ENCODE measurements around the gene FAM184A. TPM values are rescaled to one million over a fixed set of nuclear protein-coding genes. Genes with fewer than 3 reads are reported as not detected.
A peak's percentile ranks its signal among the peaks of the same experiment; 100 is the strongest.

Gene FAM184A, protein sequence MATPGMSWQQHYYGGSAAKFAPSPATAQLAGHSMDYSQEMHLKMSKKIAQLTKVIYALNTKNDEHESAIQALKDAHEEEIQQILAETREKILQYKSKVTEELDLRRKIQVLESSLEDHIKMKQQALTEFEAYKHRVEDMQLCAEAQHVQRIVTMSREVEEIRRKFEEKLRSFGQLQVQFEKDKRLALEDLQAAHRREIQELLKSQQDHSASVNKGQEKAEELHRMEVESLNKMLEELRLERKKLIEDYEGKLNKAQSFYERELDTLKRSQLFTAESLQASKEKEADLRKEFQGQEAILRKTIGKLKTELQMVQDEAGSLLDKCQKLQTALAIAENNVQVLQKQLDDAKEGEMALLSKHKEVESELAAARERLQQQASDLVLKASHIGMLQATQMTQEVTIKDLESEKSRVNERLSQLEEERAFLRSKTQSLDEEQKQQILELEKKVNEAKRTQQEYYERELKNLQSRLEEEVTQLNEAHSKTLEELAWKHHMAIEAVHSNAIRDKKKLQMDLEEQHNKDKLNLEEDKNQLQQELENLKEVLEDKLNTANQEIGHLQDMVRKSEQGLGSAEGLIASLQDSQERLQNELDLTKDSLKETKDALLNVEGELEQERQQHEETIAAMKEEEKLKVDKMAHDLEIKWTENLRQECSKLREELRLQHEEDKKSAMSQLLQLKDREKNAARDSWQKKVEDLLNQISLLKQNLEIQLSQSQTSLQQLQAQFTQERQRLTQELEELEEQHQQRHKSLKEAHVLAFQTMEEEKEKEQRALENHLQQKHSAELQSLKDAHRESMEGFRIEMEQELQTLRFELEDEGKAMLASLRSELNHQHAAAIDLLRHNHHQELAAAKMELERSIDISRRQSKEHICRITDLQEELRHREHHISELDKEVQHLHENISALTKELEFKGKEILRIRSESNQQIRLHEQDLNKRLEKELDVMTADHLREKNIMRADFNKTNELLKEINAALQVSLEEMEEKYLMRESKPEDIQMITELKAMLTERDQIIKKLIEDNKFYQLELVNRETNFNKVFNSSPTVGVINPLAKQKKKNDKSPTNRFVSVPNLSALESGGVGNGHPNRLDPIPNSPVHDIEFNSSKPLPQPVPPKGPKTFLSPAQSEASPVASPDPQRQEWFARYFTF
- total RNA-seq (2011; cell fraction: chromatin; rRNA removed; ENCODE audit: low replicate concordance): 4.1 and 23.9 TPM in 2 replicates
- 2.7 and 4.9 TPM in 2 replicates for total RNA-seq (2011; cell fraction: nucleolus; rRNA removed)
- 8.4 and 13.0 TPM in 2 replicates for total RNA-seq (2011; cell fraction: nucleoplasm; rRNA removed)
- total RNA-seq (2014; rRNA removed) (7.8 and 8.4 TPM in 2 replicates), total RNA-seq (2014; rRNA removed; fragmentation: Illumina TruSeq; extraction: Trizol) (16.8 and 18.7 TPM in 2 replicates), total RNA-seq (2015; rRNA removed; fragmentation: Illumina TruSeq; extraction: Trizol) (15.1 and 15.7 TPM in 2 replicates), total RNA-seq (2021) (9.5 and 13.6 TPM in 2 replicates), polyA plus RNA-seq (2011; rRNA removed) (10.7 and 13.1 TPM in 2 replicates), polyA plus RNA-seq (2014; fragmentation: Illumina TruSeq; extraction: Trizol) (11.2 and 15.1 TPM in 2 replicates), polyA plus RNA-seq (2014; fragmentation: Nextera tagmentation; extraction: Ambion mirVana) (1 to 10 TPM; 6.4 to 9.3 TPM), polyA plus RNA-seq (2014; rRNA removed) (9.9 and 10.1 TPM in 2 replicates), polyA minus RNA-seq (2011; rRNA and poly(A)+ RNA removed) (10.7 and 12.1 TPM in 2 replicates), Bru-seq, nascent RNA (percentile 56 among the genes with signal in this experiment), BruChase-seq, experiment 1, labeled RNA remaining after a 2-hour chase (percentile 68 among the genes with signal in this experiment), BruChase-seq, experiment 2, labeled RNA remaining after a 6-hour chase (percentile 67 among the genes with signal in this experiment)
- polyA plus RNA-seq (2011; cell fraction: cytosol; rRNA removed): 1.9 and 4.1 TPM in 2 replicates
- 13.8 and 14.7 TPM in 2 replicates for polyA plus RNA-seq (2011; cell fraction: nucleus; rRNA removed)
- polyA plus RNA-seq (2012): 6.3 and 8.8 TPM in 2 replicates
- polyA minus RNA-seq (2011; cell fraction: cytosol; rRNA and poly(A)+ RNA removed): 3.3 and 6.6 TPM in 2 replicates
- polyA minus RNA-seq (2011; cell fraction: nucleus; rRNA and poly(A)+ RNA removed): 13.3 and 16.1 TPM in 2 replicates
- long read RNA-seq, experiment 1, full-length matches to known transcripts: 11 of 36 reads
- long read RNA-seq, experiment 1, partial matches to known transcripts: 13 of 36 reads
- long read RNA-seq, experiment 1, other reads (novel, unspliced or antisense): 12 of 36 reads
- long read RNA-seq, experiment 2, full-length matches to known transcripts: 1 of 7 reads
- long read RNA-seq, experiment 2, partial matches to known transcripts: 3 of 7 reads
- long read RNA-seq, experiment 2, other reads (novel, unspliced or antisense): 3 of 7 reads
- long read RNA-seq, experiment 3, partial matches to known transcripts: 1 of 2 reads
- long read RNA-seq, experiment 3, other reads (novel, unspliced or antisense): 0 of 2 reads

DNA sequence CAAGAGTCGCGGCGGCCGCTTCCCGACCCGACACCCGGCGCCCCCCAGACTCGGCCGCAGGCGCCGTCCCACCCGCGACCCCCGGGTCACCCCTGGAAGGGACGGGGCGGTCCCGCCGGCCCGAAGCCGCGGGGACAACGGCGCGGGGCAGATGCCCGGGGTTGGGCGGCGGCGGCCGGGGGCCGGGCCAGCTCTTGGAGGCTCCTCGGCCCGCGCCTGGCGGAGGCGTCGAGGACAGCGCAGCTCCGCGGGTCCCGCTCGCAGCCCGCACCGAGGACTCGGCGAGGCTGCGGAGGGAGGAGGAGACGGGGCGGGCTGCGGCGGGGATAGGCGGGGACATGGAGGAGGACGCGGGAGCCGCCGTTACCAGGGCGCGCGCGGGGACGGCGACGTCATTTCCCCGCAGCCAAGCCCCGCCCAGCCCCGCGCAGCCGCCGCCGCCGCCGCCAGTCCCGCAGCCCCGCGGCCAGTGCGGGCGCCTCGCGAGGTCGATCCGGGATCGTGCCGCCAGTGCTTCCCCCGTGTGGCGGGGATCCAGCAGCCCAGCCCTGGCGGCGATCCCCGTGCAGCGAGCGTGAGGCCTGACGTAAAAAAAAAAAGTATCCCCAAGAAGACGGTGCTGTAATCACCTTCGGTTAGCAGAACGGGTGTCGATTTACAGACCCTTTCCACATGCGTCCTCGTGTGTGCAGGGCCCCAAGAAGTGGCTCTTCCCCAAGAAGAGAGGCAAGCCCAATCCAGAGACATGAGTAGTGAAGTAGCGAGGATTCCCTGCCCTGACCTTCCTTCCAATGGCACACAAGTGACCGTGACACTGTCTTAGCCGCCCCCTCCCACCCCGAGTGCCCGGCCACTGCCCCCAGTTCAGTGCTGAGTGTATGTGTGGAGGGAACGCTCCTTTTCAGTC is at the start of gene FAM184A:
Gene FAM184A, minus strand, starts transcription at position 289 of the 907 bp plus-strand sequence. CDS start 365 bp downstream, outside the sequence.
- Histone ChIP-seq H3K9me3 (replicated peaks; ENCODE audit: control insufficient read depth, insufficient read depth, low read depth, low read length) (peaks cover 4% of the 10 kb centered on the region; the same call in 1 of the 2 replicates), H3K27me3 (ENCODE audit: control insufficient read depth in 2 of 2, insufficient read depth in 2 of 2, low read length in 2 of 2) (no peaks in the 10 kb centered on the region), H3K4me3 (peak within 1 kb of the TSS; percentile 74), H3K36me3 (ENCODE audit: control insufficient read depth, insufficient read depth, low read length) (no peaks in the 10 kb centered on the region), H3K79me2 (ENCODE audit: control insufficient read depth, insufficient read depth, low read length) (peaks cover 21% of the 10 kb centered on the region; the same call in 2 of the 3 replicates), H3K27ac (ENCODE audit: extremely low read depth, low read depth, low read length) (peak within 1 kb of the TSS; percentile 79), H2AFZ (ENCODE audit: low read depth, low read length) (peak within 1 kb of the TSS; percentile 98), H3K9me1 (ENCODE audit: control insufficient read depth, insufficient read depth, low read length) (no peaks in the 10 kb centered on the region), H4K20me1 (replicated peaks; ENCODE audit: control insufficient read depth, insufficient read depth, low read length) (no peaks in the 10 kb centered on the region), H3K4me1 (replicated peaks in 1 of 2; ENCODE audit: control insufficient read depth in 2 of 2, insufficient read depth in 2 of 2, low read length in 2 of 2) (peaks cover 13 to 15% of the 10 kb centered on the region in 2 experiments; a peak in 3 of 5 replicates), H3K4me2 (ENCODE audit: insufficient read depth, low read length) (peak within 1 kb of the TSS; percentile 93), H3K9ac (ENCODE audit: insufficient read depth in 1 of 2, low read depth in 2 of 2, low read length in 2 of 2) (peak within 1 kb of the TSS; percentile 81 to 95)
- FAIRE-seq (peak; percentile 11), ATAC-seq (peak; percentile 91), DNase-seq (ENCODE audit: extremely low read depth in 1 of 4, low spot score in 3 of 4) (peak; percentile 84 to 87 (median 86))
- TSS peak; percentile 81 for BruUV-seq (replicated peaks)
- in situ Hi-C loops (cut with MboI) (no loop called here), intact Hi-C loops (cut with micrococcal nuclease) (loop anchor here (2.0 to 5.0 kb wide), 3 partner anchors 40 to 186 kb away; partner anchors contain the start of gene ASF1A)
- under 1% methylated on average over 33 of the region's 103 CpGs for WGBS (ENCODE audit: insufficient coverage, low coverage, missing lambda C conversion rate)
- CTCF ChIA-PET (ENCODE audit: low intra/inter-chr PET ratio): interaction anchor here (0.6 kb wide), 2 partner anchors 110 to 254 kb away, joined by 3 read pairs; no protein-coding TSS in a partner anchor
- POLR2A ChIA-PET: interaction anchor here (0.6 to 1.3 kb wide), 10 partner anchors 11 to 832 kb away, joined by 3 to 6 read pairs (median 3); no protein-coding TSS in a partner anchor
- TF ChIP-seq CREM (IDR thresholded peaks at IDR 0.05; ENCODE audit: low read depth): peak; percentile 68
- peak; percentile 97 for TF ChIP-seq ZNF384 (IDR thresholded peaks at IDR 0.05; ENCODE audit: low read depth, low read length)
- no peak for TF ChIP-seq ZNF76 (CRISPR knock-in tag; IDR thresholded peaks at IDR 0.05; ENCODE audit: borderline replicate concordance)
- no peak for TF ChIP-seq GTF2A2 (tag; IDR thresholded peaks at IDR 0.05)
- no peak for TF ChIP-seq CBFA2T3 (IDR thresholded peaks at IDR 0.05)
- peak; percentile 13; the same call in 1 of the 2 replicates for TF ChIP-seq EP300 (IDR thresholded peaks at IDR 0.05; ENCODE audit: low read length)
- no peak for TF ChIP-seq CEBPG (CRISPR knock-in tag; IDR thresholded peaks at IDR 0.05)
- TF ChIP-seq CEBPG (tag; conservative IDR thresholded peaks at IDR 0.05 in 1 of 2, IDR thresholded peaks at IDR 0.05 in 1 of 2): no peak
- no peak for TF ChIP-seq ZNF23 (CRISPR knock-in tag; IDR thresholded peaks at IDR 0.05)
- peak; percentile 75 for TF ChIP-seq MYC (IDR thresholded peaks at IDR 0.05; ENCODE audit: low read depth, low read length)
- TF ChIP-seq MYC (CRISPR knock-in tag; IDR thresholded peaks at IDR 0.05; ENCODE audit: borderline replicate concordance, low read depth): no peak

All from K562 (cell line).